Adrenal gland (tissue), 5 donors: ENCODE measurements around the gene TESK1.

Experiments
- CTCF ChIP-seq, 6 experiments: fragments of 450-650 bp in 4 of 6; fragments of 200-600 bp in 2 of 6; sonication (generic) in 1 of 6; IDR thresholded peaks; 1 replicate in 5 of 6; 2 replicates in 1 of 6; pipeline versions ENCODE4 v1.5.1 to v1.8.0; 2016 to 2021; ENCODE audit warnings: antibody characterized with exemption in 6 of 6, mild to moderate bottlenecking in 2 of 6, moderate library complexity in 1 of 6
- POLR2A ChIP-seq, 2 donors: fragments of 450-650 bp; IDR thresholded peaks; one replicate each; pipeline ENCODE4 v1.6.1; 2017; ENCODE audit warnings: antibody characterized with exemption in 2 of 2, mild to moderate bottlenecking in 2 of 2, moderate library complexity in 1 of 2
- donor health status: DM: no; HTN: no; CAD: no.

DNA sequence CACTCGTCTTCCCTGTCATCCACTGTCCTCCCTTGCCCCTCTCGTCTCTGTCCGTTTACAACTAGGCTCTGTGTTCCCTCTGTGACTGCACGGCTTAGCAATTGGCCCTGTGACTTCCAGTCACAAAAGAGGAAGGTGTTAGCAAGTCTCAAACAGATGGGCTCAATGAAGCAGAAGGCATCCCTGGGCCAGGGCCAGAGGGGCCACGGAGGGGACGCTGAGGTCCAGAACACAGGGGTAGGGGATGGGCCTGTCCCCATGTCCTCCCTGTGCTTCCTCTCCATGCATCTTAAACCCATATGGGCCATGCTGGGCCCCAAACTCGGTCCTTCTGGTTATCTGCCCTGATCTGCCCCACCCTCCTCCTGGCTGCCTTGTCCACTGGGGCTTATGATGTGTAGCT, 13.3 kb downstream of the TESK1 start, which contains the start of gene CD72:
- TF ChIP-seq POLR2A (IDR thresholded peaks at IDR 0.05) (no peak), CTCF (IDR thresholded peaks at IDR 0.05) (no peak)
